HEK293 (cell line): Measurements from ENCODE around the gene CACYBP.

Source experiments
- CTCF ChIA-PET: fragments of 350-600 bp; formaldehyde crosslinking; extraction: SDS; loops from one replicate; lab custom pipeline; 2021; ENCODE audit warnings: antibody characterized with exemption; lab: Yijun Ruan, JAX
- POLR2A ChIA-PET: fragments of 300-600 bp; formaldehyde crosslinking; extraction: SDS; loops from one replicate; lab custom pipeline; 2020; ENCODE audit warnings: antibody characterized with exemption, inconsistent platforms; lab: Yijun Ruan, JAX
- H3K27ac ChIP-seq: fragments of 200-500 bp; sonication (Bioruptor generic); 2 replicates; pipeline ENCODE4 v1.5.1; 2014; ENCODE audit warnings: low read depth, low read length, control low read depth, inconsistent platforms; ENCODE audit errors: extremely low read depth
- H3K36me3 ChIP-seq, 2 experiments: fragments of 200-500 bp in 1 of 2; sonication (Bioruptor generic) in 1 of 2; 1 replicate in 1 of 2; 2 replicates in 1 of 2; pipeline ENCODE4 v1.5.1; 2014 to 2017; ENCODE audit warnings: inconsistent platforms in 2 of 2, low read length in 2 of 2; ENCODE audit not compliant: control insufficient read depth in 2 of 2, insufficient read depth in 1 of 2
- H3K4me1 ChIP-seq: fragments of 200-500 bp; sonication (Bioruptor generic); 2 replicates; pipeline ENCODE4 v1.5.1; 2014; ENCODE audit warnings: mild to moderate bottlenecking, low read length, inconsistent platforms; ENCODE audit not compliant: control insufficient read depth, insufficient read depth
- H3K4me3 ChIP-seq: 2 replicates; pipeline ENCODE4 v1.5.1; 2011; ENCODE audit warnings: low read depth, mild to moderate bottlenecking, control low read depth, low read length, moderate library complexity
- H3K9me3 ChIP-seq: fragments of 200-500 bp; sonication (Bioruptor generic); 2 replicates; pipeline ENCODE4 v1.5.1; 2014; ENCODE audit warnings: low read depth, low read length, inconsistent platforms; ENCODE audit not compliant: control insufficient read depth, insufficient read depth
- KLF9 ChIP-seq: fragments of 450-650 bp; formaldehyde crosslinking; IDR thresholded peaks from 2 replicates; pipeline ENCODE4 v1.5.1; 2016; ENCODE audit warnings: missing biosample characterization, missing genetic modification characterization, low read depth
- SCRT1 ChIP-seq: fragments of 450-650 bp; formaldehyde crosslinking; IDR thresholded peaks from 2 replicates; pipeline ENCODE4 v1.5.1; 2016; ENCODE audit warnings: missing biosample characterization, missing genetic modification characterization, borderline replicate concordance
- SCRT2 ChIP-seq: fragments of 450-650 bp; formaldehyde crosslinking; IDR thresholded peaks from 2 replicates; pipeline ENCODE4 v1.5.1; 2016; ENCODE audit warnings: missing biosample characterization, missing genetic modification characterization
- ZBTB17 ChIP-seq: fragments of 450-650 bp; formaldehyde crosslinking; IDR thresholded peaks from 2 replicates; pipeline ENCODE4 v1.5.1; 2016; ENCODE audit warnings: missing biosample characterization, missing genetic modification characterization
- ZNF121 ChIP-seq: fragments of 450-650 bp; formaldehyde crosslinking; IDR thresholded peaks from 2 replicates; pipeline ENCODE4 v1.5.1; 2016; ENCODE audit warnings: missing biosample characterization, missing genetic modification characterization
- ZNF175 ChIP-seq: fragments of 450-650 bp; formaldehyde crosslinking; IDR thresholded peaks from 2 replicates; pipeline ENCODE4 v1.5.1; 2016; ENCODE audit warnings: missing biosample characterization, missing genetic modification characterization
- ZNF18 ChIP-seq: fragments of 450-650 bp; formaldehyde crosslinking; IDR thresholded peaks from 2 replicates; pipeline ENCODE4 v1.5.1; 2016; ENCODE audit warnings: missing biosample characterization, missing genetic modification characterization
- ZNF223 ChIP-seq: fragments of 450-650 bp; formaldehyde crosslinking; IDR thresholded peaks from 2 replicates; pipeline ENCODE4 v1.5.1; 2016; ENCODE audit warnings: missing biosample characterization, missing genetic modification characterization
- ZNF23 ChIP-seq: fragments of 450-650 bp; formaldehyde crosslinking; IDR thresholded peaks from 2 replicates; pipeline ENCODE4 v1.5.1; 2016; ENCODE audit warnings: missing biosample characterization, missing genetic modification characterization, borderline replicate concordance
- ZNF280D ChIP-seq: fragments of 450-650 bp; formaldehyde crosslinking; IDR thresholded peaks from 2 replicates; pipeline ENCODE4 v1.5.1; 2016; ENCODE audit warnings: missing biosample characterization, missing genetic modification characterization
- ZNF548 ChIP-seq: fragments of 450-650 bp; formaldehyde crosslinking; IDR thresholded peaks from 2 replicates; pipeline ENCODE4 v1.5.1; 2016; ENCODE audit warnings: missing biosample characterization, missing genetic modification characterization
- ZNF596 ChIP-seq: fragments of 450-650 bp; IDR thresholded peaks from 2 replicates; pipeline ENCODE4 v1.5.0; 2018; ENCODE audit warnings: missing biosample characterization, mild to moderate bottlenecking, missing genetic modification characterization, moderate library complexity
- ZNF623 ChIP-seq: fragments of 450-650 bp; formaldehyde crosslinking; IDR thresholded peaks from 2 replicates; pipeline ENCODE4 v1.5.1; 2016; ENCODE audit warnings: missing biosample characterization, missing genetic modification characterization
- ZNF624 ChIP-seq: fragments of 450-650 bp; formaldehyde crosslinking; IDR thresholded peaks from 2 replicates; pipeline ENCODE4 v1.5.1; 2017; ENCODE audit warnings: missing biosample characterization, missing genetic modification characterization
- ZNF658 ChIP-seq: fragments of 450-650 bp; formaldehyde crosslinking; IDR thresholded peaks from 2 replicates; pipeline ENCODE4; 2016; ENCODE audit warnings: missing biosample characterization, missing genetic modification characterization
- ZNF664 ChIP-seq: fragments of 450-650 bp; formaldehyde crosslinking; IDR thresholded peaks from 2 replicates; pipeline ENCODE4 v1.5.1; 2016; ENCODE audit warnings: missing biosample characterization, missing genetic modification characterization
- ZNF747 ChIP-seq: fragments of 450-650 bp; formaldehyde crosslinking; IDR thresholded peaks from 2 replicates; pipeline ENCODE4 v1.5.1; 2016; ENCODE audit warnings: missing biosample characterization, missing genetic modification characterization
- ZNF792 ChIP-seq: fragments of 450-650 bp; formaldehyde crosslinking; IDR thresholded peaks from 2 replicates; pipeline ENCODE4 v1.5.1; 2016; ENCODE audit warnings: missing biosample characterization, missing genetic modification characterization
- ZSCAN30 ChIP-seq: fragments of 450-650 bp; IDR thresholded peaks from 2 replicates; pipeline ENCODE4 v1.5.1; 2018; ENCODE audit warnings: missing biosample characterization, mild to moderate bottlenecking, missing genetic modification characterization, moderate library complexity
- TF ChIP-seq, protein P1 (sequence below): fragments of 450-650 bp; formaldehyde crosslinking; IDR thresholded peaks from 2 replicates; pipeline ENCODE4 v1.5.1; 2016; ENCODE audit warnings: missing biosample characterization, missing genetic modification characterization

The CACYBP gene

DNA sequence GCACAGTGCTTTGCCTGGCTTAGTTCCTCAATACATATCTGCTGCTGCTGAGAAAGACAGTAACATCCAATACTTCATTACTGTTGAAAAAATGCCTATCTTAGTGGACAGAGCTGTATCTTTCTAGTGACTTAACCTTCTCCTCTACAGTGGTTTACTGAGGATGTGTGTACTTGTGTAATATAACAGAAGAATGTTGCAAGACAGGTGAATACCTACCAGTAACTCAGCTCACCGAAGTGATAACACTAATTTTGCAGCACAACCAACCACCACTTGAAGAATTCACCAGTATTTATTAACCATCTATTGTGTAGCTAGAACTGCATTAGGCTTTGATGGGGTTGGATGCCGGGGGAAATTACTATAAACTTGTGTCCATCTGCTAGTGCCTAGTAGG, 51.2 kb downstream of the CACYBP start (continued):
- TF ChIP-seq ZNF280D (tag by site-specific recombination) (no peak), ZNF223 (no peak)
- TF ChIP-seq, protein P1, sequence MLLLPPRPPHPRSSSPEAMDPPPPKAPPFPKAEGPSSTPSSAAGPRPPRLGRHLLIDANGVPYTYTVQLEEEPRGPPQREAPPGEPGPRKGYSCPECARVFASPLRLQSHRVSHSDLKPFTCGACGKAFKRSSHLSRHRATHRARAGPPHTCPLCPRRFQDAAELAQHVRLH (tag by site-specific recombination), result no peak

GRCh38 chr1:175054736-175055135, 55.0 kb downstream of the CACYBP start:
- H3K9me3 ChIP-seq, result no peaks in the 10 kb centered on the region
- CTCF ChIA-PET, result interaction anchor here (0.7 to 1.6 kb wide), 2 partner anchors 25 to 59 kb away, joined by 3 to 5 read pairs; no protein-coding TSS in a partner anchor
- POLR2A ChIA-PET, result no interaction called here
- H3K36me3 ChIP-seq, result no peaks in the 10 kb centered on the region
- TF ChIP-seq KLF9 (tag by site-specific recombination) (no peak), ZNF664 (tag by site-specific recombination) (no peak), ZNF623 (tag by site-specific recombination) (no peak), ZNF175 (tag by site-specific recombination) (no peak), ZNF596 (tag by site-specific recombination) (no peak), ZNF548 (tag by site-specific recombination) (no peak), SCRT2 (tag by site-specific recombination) (no peak), ZNF23 (no peak), ZNF18 (tag by site-specific recombination) (no peak), ZSCAN30 (no peak), ZNF121 (no peak), ZNF624 (tag by site-specific recombination) (no peak), ZNF658 (tag by site-specific recombination) (no peak), ZNF792 (no peak), SCRT1 (tag by site-specific recombination) (no peak), ZNF747 (tag by site-specific recombination) (no peak), ZBTB17 (tag by site-specific recombination) (no peak)
- TF ChIP-seq, protein P1 (tag by site-specific recombination), result no peak
- TF ChIP-seq, all 188 proteins: peak for 0
- no peaks in the 10 kb centered on the region for H3K4me1 ChIP-seq
- H3K27ac ChIP-seq, result no peak overlapping the region
- H3K4me3 ChIP-seq, result no peak overlapping the region
